Fibroblast of the conjunctiva (primary cell): ENCODE measurements around the gene HEXD.
"Not testable (repeated sequence)": the region's sequence is repeated elsewhere in the genome, so short reads cannot be mapped to it uniquely, and the experiment has no call there.

Source experiments
- DNase-seq: peaks from one replicate; pipeline ENCODE4 v3.0.0-alpha.2; 2010; ENCODE audit warnings: low read depth

The HEXD gene

GRCh38 chr17:82396601-82397435, 21.3 kb upstream of the HEXD start:
- DNase-seq = peak; percentile 96

- DNase-seq = no peak
These were observed 20.5 kb upstream of the HEXD start for GRCh38 chr17:82397449-82398335.

GRCh38 chr17:82399041-82399441, 19.1 kb upstream of the HEXD start:
- DNase-seq = peak; percentile 96

GRCh38 chr17:82399601-82400101, 18.5 kb upstream of the HEXD start:
- DNase-seq = no peak

- DNase-seq = no peak
These were observed 17.9 kb upstream of the HEXD start for GRCh38 chr17:82400206-82400605.

- DNase-seq = no peak
These were observed 17.3 kb upstream of the HEXD start for GRCh38 chr17:82400830-82401229.

GRCh38 chr17:82402865-82403264, 15.3 kb upstream of the HEXD start:
- DNase-seq = no peak

- DNase-seq = no peak
These were observed 14.2 kb upstream of the HEXD start for GRCh38 chr17:82403662-82404660.

- no peak for DNase-seq
These were observed 13.1 kb upstream of the HEXD start for GRCh38 chr17:82405051-82405450.

- DNase-seq = no peak
These were observed 11.9 kb upstream of the HEXD start for GRCh38 chr17:82406131-82406671.

GRCh38 chr17:82407255-82407654, 10.9 kb upstream of the HEXD start:
- no peak for DNase-seq

GRCh38 chr17:82408288-82408937, 9.7 kb upstream of the HEXD start:
- DNase-seq = no peak

GRCh38 chr17:82408938-82409318, 9.2 kb upstream of the HEXD start:
- DNase-seq = no peak

- DNase-seq = no peak
These were observed 8.0 kb upstream of the HEXD start for GRCh38 chr17:82410014-82410716.

- DNase-seq = no peak
These were observed 6.6 kb upstream of the HEXD start for GRCh38 chr17:82411396-82412053.

GRCh38 chr17:82412081-82412480, 6.1 kb upstream of the HEXD start:
- DNase-seq = not testable (repeated sequence)

GRCh38 chr17:82412535-82413520, 5.3 kb upstream of the HEXD start:
- DNase-seq = no peak

GRCh38 chr17:82414548-82415281, 3.4 kb upstream of the HEXD start:
- DNase-seq = peak; percentile 57
